Stimulated activated effector memory CD8-positive, alpha-beta T cell treated with anti-CD3 and anti-CD28 coated beads, Interleukin-12 subunit alpha, Interleukin-12 subunit beta, amount 100 ng/mL, for 72 hours (primary cell): Measurements from ENCODE around the gene ARFGAP2.

Experiments
- ATAC-seq: fragments of 150-1000 bp; cut with Tn5 transposase; 2 replicates; pipeline ENCODE4 v1.10.0; 2021
- DNase-seq, 2 donors: peaks; one replicate each; pipeline ENCODE4 v3.0.0; 2021 to 2022; ENCODE audit warnings: low spot score in 2 of 2
- H3K27ac Mint-ChIP-seq: one replicate; pipeline ENCODE4 v1.8.0; 2022; ENCODE audit warnings: mild to moderate bottlenecking, mixed read lengths
- H3K36me3 Mint-ChIP-seq: one replicate; pipeline ENCODE4 v1.8.0; 2022; ENCODE audit warnings: mild to moderate bottlenecking, mixed read lengths
- H3K4me1 Mint-ChIP-seq: one replicate; pipeline ENCODE4 v1.8.0; 2022; ENCODE audit warnings: mixed read lengths
- H3K4me3 Mint-ChIP-seq: one replicate; pipeline ENCODE4 v1.8.0; 2022; ENCODE audit warnings: mild to moderate bottlenecking, mixed read lengths
- H3K9me3 Mint-ChIP-seq: one replicate; pipeline ENCODE4 v1.8.0; 2022; ENCODE audit warnings: mixed read lengths

ARFGAP2 gene

DNA sequence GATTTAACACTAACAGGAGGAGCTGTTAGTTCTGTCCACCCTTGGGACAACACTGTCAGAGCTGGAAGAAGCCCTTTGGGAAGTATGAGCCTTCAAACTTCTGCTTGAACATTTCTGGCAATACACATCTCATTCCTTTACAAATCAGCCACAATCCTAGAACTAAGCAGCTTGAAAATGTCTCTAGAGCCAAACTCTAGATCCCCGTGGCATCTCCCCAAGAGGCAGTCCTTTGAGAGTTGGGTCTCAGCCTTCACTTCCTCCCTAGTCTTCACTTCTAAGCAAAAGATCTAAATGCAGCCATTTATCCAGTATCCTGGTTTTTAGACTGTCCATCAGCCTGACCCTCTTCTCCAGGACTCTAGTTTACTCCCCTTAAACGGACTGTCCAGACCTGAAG lies 26.9 kb downstream of the ARFGAP2 start:
- DNase-seq (no peak), ATAC-seq (no peak)
- H3K9me3 Mint-ChIP-seq: no peaks in the 10 kb centered on the region
- H3K4me1 Mint-ChIP-seq: peaks cover 19% of the 10 kb centered on the region
- peaks cover 6% of the 10 kb centered on the region for H3K36me3 Mint-ChIP-seq
- H3K27ac Mint-ChIP-seq: no peak overlapping the region
- H3K4me3 Mint-ChIP-seq: no peak overlapping the region

DNA sequence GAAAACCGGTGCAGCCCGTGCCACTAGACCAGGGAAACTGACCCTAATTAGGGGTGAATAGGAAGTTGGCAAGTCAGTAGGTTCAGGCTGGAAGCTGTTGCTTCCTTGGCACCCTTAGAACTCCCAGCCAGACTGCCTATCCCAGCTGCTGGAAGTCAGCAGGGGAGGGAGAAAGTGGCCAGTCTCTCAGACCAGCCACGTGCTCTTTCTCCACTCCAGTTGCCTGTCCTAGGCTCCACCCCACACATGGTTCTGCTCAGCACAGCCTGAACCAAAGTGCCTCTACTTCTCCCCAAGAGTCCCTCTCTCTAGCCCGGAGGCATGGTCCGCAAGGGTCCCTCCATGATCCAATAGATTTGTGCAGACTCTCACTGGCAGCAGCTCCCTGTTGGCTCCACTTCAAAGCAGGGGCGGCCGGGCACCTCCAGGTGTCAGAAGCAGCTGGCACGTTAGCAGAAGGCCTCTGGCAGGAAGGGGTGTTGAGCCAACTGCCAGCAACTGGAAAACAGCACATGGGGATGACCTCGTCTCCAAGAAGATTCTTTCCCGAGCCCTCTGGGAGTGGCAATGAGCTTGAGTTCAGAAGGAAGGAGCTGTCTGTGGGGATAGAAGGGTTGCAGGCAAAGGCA lies 27.7 kb downstream of the ARFGAP2 start:
- Mint-ChIP-seq H3K9me3 (no peaks in the 10 kb centered on the region), H3K36me3 (peaks cover 6% of the 10 kb centered on the region), H3K4me3 (no peak overlapping the region), H3K27ac (no peak overlapping the region), H3K4me1 (peaks cover 12% of the 10 kb centered on the region)
- ATAC-seq: no peak
- DNase-seq: no peak

DNA sequence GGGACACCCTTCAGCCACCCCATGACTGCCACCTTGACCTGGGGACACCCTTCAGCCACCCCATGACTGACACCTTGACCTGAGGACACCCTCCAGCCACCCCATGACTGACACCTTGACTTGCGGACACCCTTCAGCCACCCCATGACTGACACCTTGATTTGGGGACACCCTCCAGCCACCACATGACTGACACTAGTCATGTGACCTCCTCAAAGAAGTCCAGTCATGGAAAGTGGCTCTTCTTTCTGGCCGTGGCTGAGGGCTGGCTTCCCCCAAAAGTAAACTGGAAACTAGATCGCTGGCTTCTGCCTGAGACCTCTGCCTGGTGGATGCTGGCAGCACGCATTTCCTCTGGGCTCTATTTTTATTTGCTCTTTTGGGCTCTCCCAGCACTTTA lies 28.4 kb downstream of the ARFGAP2 start:
- no peak overlapping the region for H3K27ac Mint-ChIP-seq
- ATAC-seq (no peak), DNase-seq (no peak)
- no peaks in the 10 kb centered on the region for H3K9me3 Mint-ChIP-seq
- no peak overlapping the region for H3K4me3 Mint-ChIP-seq
- H3K36me3 Mint-ChIP-seq: peaks cover 6% of the 10 kb centered on the region
- peaks cover 6% of the 10 kb centered on the region for H3K4me1 Mint-ChIP-seq

DNA sequence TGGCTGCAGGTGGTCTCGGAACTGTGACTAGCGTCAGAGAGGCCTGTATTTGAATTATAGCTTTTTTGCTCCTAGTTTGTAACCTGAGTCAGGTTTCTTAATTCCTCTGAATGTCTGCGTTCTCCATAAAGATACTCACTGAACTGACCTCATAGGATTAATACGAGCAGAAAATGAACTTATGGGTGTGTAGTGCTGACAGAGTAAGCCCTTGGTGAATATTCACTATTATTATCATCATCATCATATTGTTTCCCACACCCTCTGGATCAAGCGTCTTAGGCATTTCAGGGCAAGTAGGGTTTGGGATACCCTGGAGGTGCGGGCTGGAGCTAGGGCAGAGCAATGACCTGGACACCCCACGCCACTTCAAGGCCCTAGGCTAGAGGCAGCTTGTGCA lies 29.0 kb downstream of the ARFGAP2 start:
- ATAC-seq (no peak), DNase-seq (no peak)
- Mint-ChIP-seq H3K36me3 (peaks cover 6% of the 10 kb centered on the region), H3K27ac (no peak overlapping the region), H3K4me1 (no peaks in the 10 kb centered on the region), H3K9me3 (no peaks in the 10 kb centered on the region), H3K4me3 (no peak overlapping the region)

DNA sequence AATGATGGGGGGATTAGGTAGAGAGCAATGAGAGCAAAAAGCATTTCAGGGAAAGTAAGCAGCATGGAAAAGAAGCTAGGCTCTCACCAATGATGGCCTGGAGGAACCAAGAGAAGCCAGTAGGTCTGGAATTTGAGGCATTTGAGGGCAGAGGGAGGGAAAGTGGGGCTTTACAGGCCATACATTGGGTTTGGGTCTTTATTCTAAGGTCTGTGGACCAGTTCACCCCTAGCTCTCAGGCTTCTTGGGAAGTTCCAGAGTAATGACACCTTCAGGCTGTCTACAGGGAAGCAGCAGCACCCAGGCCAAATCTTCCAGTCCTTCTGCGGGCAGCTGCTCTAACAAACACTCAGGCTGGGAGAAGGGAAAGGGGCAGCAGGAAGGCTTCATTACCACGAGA lies 29.4 kb downstream of the ARFGAP2 start:
- Mint-ChIP-seq H3K4me1 (no peaks in the 10 kb centered on the region), H3K9me3 (no peaks in the 10 kb centered on the region), H3K36me3 (peaks cover 6% of the 10 kb centered on the region), H3K4me3 (no peak overlapping the region), H3K27ac (no peak overlapping the region)
- ATAC-seq (no peak), DNase-seq (no peak)

DNA sequence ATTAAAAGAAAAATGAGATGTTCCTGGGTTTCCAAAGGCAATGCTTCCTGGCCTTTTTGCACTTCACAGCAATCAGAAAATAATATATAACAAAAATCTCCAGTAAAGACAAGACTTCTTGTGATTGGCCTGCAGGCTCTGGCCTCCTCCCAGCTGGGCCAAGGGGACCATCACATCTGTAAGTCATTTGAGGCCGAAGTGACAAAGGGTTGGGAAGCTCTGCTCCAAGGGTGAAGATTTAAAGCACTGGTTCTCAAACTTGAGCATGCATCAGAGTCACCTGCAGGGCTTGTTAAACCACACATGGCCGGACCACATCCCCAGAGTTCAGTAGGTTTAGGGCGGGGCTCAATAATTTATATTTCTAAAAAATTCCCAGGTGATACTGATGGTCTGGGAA lies 32.1 kb downstream of the ARFGAP2 start:
- H3K36me3 Mint-ChIP-seq: peaks cover 6% of the 10 kb centered on the region
- H3K4me1 Mint-ChIP-seq: no peaks in the 10 kb centered on the region
- H3K27ac Mint-ChIP-seq: no peak overlapping the region
- DNase-seq (no peak), ATAC-seq (no peak)
- no peak overlapping the region for H3K4me3 Mint-ChIP-seq
- H3K9me3 Mint-ChIP-seq: no peaks in the 10 kb centered on the region

DNA sequence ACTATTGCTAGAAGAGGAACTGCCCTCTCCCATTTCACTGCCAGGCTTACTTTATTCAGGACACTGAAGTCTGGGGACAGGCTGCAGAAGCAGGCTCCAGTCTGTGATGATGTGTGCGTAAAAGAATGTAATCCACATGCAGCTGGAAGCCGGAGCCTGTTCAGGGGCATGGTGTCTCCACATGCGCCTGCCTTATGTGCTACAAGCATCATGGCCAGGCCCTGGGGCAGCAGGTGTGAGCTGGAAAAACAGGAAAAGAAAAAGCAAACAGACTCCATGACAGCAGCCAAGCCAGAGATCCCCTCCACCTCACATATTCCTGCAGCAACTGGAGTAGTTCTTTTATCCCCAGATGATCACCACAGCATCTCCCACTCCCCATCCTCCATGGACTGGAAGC lies 33.4 kb downstream of the ARFGAP2 start:
- Mint-ChIP-seq H3K27ac (no peak overlapping the region), H3K4me1 (no peaks in the 10 kb centered on the region), H3K9me3 (no peaks in the 10 kb centered on the region), H3K4me3 (no peak overlapping the region), H3K36me3 (peaks cover 2% of the 10 kb centered on the region)
- no peak for DNase-seq
- ATAC-seq: no peak

DNA sequence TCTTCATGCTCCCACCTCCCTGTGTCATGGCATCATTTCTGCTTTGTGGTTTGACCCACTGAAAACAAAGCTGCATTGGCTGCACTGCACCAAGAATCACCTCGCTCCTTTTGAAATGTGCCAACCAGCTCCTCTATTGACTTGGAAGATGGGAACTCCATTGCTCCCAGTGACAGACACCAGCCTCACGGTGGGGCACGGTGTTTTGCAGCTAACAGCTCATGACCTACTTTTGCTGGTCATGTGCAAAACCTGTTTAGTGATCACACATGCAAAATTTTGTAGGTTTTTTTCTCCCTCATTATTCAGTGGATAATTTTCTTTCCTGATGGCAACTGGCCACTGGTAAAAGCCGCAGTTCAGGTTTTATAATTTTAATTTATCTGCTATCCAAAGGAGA lies 36.8 kb downstream of the ARFGAP2 start:
- H3K36me3 Mint-ChIP-seq: peaks cover 10% of the 10 kb centered on the region
- H3K9me3 Mint-ChIP-seq: no peaks in the 10 kb centered on the region
- ATAC-seq: no peak
- H3K4me3 Mint-ChIP-seq: no peak overlapping the region
- no peaks in the 10 kb centered on the region for H3K4me1 Mint-ChIP-seq
- no peak overlapping the region for H3K27ac Mint-ChIP-seq
- no peak for DNase-seq

DNA sequence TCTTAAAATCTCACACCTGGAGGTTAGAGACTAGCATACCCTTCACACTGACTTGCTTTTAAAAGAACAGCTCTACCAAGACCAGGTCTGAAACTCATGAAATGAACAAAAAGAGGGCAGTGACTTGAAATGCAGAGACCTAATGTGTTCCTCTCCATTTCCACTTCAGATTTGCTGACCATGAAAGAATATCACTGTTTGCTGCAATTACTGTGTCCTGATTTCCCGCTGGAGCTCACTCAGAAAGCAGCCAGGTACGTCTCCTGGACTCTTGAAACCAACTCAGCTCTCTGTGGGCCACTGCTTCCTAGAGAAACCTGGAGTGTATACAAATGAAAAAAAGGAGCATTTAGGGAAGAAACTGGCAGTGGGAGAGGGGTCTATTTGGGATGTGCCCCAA lies 39.2 kb downstream of the ARFGAP2 start:
- peaks cover 10% of the 10 kb centered on the region for H3K36me3 Mint-ChIP-seq
- no peaks in the 10 kb centered on the region for H3K9me3 Mint-ChIP-seq
- ATAC-seq (no peak), DNase-seq (no peak)
- no peak overlapping the region for H3K27ac Mint-ChIP-seq
- H3K4me1 Mint-ChIP-seq: no peaks in the 10 kb centered on the region
- no peak overlapping the region for H3K4me3 Mint-ChIP-seq

DNA sequence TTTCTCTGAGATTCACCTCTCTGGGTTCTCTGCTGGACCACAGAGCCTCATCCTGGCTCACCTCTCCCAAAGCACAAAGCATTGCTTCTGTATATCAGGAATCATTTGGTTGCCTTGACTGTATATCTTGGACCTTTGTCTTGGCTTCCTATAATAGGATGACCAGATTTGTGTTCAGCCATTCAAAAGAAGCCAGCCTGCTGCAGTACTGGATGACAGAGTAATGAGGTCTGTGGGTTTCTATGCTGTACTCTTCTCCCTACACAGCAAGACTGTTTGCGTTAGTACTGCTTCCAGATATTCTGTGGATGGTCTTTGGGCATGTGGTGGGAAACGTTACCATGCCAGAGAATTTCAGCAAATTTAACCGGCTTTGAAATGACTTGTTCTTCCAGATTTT lies 39.8 kb downstream of the ARFGAP2 start:
- ATAC-seq: no peak
- H3K27ac Mint-ChIP-seq: no peak overlapping the region
- no peaks in the 10 kb centered on the region for H3K9me3 Mint-ChIP-seq
- H3K36me3 Mint-ChIP-seq: peaks cover 10% of the 10 kb centered on the region
- no peaks in the 10 kb centered on the region for H3K4me1 Mint-ChIP-seq
- no peak for DNase-seq
- no peak overlapping the region for H3K4me3 Mint-ChIP-seq

DNA sequence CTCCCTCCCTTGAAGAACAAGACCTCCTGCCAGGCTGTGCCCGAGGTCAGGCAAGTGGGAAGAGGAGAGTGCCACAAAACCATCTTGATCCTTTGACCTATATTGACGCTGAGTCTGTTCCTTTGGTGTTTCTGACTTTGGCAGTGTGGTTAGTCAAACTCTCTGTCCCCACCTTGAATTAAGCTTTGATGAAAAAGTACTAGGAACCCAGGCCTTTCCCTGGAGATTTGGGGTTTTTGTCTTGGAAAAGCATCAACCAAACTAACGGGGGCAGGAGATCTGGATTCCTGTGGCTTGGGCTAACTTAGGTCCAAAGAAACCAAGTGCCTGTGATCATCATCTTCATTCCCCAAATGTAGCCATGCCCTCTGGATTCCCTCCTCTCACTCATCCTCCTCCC lies 40.4 kb downstream of the ARFGAP2 start:
- no peak overlapping the region for H3K27ac Mint-ChIP-seq
- ATAC-seq (no peak), DNase-seq (no peak)
- peaks cover 10% of the 10 kb centered on the region for H3K36me3 Mint-ChIP-seq
- H3K4me1 Mint-ChIP-seq: no peaks in the 10 kb centered on the region
- H3K9me3 Mint-ChIP-seq: no peaks in the 10 kb centered on the region
- no peak overlapping the region for H3K4me3 Mint-ChIP-seq

DNA sequence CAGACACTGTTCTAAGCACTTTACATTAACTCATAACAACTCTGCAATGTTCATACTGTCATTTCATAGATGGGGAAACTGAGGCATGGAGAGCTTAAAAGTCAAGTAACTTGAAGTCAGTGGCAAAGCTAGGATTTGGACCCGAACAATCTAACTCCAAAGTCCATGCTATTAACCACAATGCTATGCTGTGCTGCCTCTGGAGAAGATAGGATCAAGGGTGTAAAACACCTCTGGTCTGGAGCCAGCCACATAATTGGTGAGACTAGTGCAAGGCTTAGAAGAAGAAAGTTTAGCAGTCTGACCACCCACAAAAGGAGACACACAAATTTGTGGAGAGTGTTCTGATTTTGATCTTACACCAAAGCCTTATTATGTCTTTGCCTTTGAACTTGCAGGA lies 43.7 kb downstream of the ARFGAP2 start:
- Mint-ChIP-seq H3K27ac (no peak overlapping the region), H3K4me1 (no peaks in the 10 kb centered on the region)
- no peak for ATAC-seq

DNA sequence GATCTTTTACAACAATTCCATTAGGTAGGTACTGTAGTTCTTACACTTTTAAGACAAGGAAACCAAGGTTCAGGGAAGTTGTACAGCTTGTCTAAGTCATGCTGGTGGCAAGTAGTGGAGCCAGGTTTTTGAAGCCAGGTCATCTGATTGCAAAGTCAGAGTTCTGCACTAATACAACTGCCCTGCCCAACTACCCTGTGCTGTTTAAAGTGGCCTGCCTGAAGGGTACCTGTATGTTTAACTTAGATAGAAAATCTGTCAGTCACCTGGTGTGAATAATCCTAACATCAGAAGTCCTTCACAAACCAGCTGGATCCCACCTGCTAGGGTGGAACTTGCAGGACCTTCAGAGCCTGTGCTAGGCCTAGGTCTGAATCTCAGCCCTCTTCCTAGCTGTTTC lies 44.2 kb downstream of the ARFGAP2 start:
- H3K4me1 Mint-ChIP-seq: no peaks in the 10 kb centered on the region
- H3K36me3 Mint-ChIP-seq: peaks cover 4% of the 10 kb centered on the region
- H3K4me3 Mint-ChIP-seq: no peak overlapping the region
- H3K9me3 Mint-ChIP-seq: no peaks in the 10 kb centered on the region
- no peak overlapping the region for H3K27ac Mint-ChIP-seq
- ATAC-seq (no peak), DNase-seq (no peak)

More for the DNA sequence above, 43.7 kb downstream of the ARFGAP2 start:
- no peak for DNase-seq
- Mint-ChIP-seq H3K36me3 (peaks cover 9% of the 10 kb centered on the region), H3K4me3 (no peak overlapping the region), H3K9me3 (no peaks in the 10 kb centered on the region)

DNA sequence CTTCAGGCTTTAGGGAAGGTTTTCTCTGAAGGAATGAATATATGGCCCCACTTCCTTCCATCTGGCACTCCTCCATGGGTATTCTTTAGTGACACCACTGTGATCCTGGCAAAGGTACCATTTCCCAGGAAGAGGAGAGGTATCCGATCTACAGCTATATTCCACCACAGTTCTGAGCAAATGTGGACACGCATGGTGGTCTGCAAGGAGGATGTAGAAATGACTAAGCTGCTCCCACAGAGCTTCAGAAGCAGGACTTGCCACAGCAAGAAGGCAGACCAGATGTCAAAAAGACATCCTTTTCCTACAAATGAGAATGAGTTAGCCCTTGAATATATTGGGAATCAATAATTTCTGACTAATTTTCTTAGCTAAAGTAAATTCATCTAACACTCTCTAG lies 45.5 kb downstream of the ARFGAP2 start:
- H3K36me3 Mint-ChIP-seq: no peaks in the 10 kb centered on the region
- H3K9me3 Mint-ChIP-seq: no peaks in the 10 kb centered on the region
- H3K4me3 Mint-ChIP-seq: no peak overlapping the region
- H3K4me1 Mint-ChIP-seq: no peaks in the 10 kb centered on the region
- peak overlapping the region; percentile 9 for H3K27ac Mint-ChIP-seq
- DNase-seq (no peak), ATAC-seq (no peak)

DNA sequence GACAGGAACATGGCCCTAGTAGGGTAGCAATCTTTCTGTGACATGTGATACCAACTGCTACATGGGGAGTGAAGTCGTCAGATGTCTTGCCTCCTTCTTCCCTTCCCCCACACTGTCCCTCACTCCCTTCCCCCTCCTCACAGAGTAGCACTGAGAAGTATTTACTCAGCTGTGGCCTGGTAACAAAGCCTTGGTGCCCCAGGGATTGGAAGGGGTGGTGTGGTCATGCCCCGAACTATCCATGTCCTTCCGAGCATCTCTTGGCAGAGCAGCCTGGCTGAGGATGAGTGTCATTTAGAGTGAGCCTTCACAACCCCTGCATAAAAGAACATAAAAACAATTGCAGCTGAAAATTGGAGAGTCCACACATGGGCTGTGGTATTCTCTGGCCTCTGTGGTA lies 46.1 kb downstream of the ARFGAP2 start:
- no peak for DNase-seq

DNA sequence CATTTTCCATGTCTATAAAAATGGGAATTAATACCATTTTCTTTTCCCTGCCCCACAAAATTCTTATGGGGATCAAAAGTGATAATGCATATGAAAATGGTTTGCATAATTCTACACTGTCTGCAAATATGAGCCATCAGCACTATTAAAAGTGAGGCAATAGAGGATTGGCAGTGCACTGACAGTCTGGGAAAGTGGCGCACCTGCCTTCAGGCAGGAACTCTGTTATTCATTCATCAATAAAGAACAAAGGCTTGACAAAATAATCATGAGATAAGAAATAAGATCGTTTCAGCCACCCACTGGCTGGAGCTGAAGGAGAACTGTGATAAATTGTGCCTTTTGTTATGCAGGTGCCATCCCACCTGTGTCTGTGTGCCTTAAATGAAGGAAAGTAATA lies 49.5 kb downstream of the ARFGAP2 start:
- Mint-ChIP-seq H3K9me3 (no peaks in the 10 kb centered on the region), H3K4me1 (no peaks in the 10 kb centered on the region), H3K27ac (no peak overlapping the region), H3K4me3 (no peak overlapping the region), H3K36me3 (no peaks in the 10 kb centered on the region)
- ATAC-seq: no peak
- DNase-seq: no peak

More for the DNA sequence above, 46.1 kb downstream of the ARFGAP2 start:
- Mint-ChIP-seq H3K4me3 (no peak overlapping the region), H3K4me1 (no peaks in the 10 kb centered on the region), H3K36me3 (no peaks in the 10 kb centered on the region), H3K27ac (no peak overlapping the region), H3K9me3 (no peaks in the 10 kb centered on the region)
- no peak for ATAC-seq

DNA sequence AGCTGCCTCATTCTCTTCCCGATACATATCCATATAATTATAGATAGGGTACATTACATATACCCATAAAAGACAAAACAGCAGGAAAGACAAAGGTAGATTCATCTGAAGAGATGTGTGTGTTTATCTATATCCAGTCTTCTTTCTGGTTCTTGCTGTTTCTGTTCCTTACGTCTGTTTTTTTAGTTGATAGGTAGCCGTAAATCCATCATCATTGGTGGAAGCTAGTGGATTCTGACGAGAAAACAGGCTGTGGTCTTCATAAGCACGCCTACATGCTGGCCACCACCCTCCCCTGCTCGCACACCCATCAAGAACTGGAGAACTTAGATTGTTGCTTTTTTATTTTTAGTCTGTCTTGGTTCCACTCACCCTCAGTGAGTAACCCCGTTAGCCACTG lies 51.6 kb downstream of the ARFGAP2 start:
- H3K4me3 Mint-ChIP-seq: no peak overlapping the region
- H3K9me3 Mint-ChIP-seq: no peaks in the 10 kb centered on the region
- ATAC-seq: no peak
- H3K27ac Mint-ChIP-seq: peak overlapping the region; percentile 70
- no peaks in the 10 kb centered on the region for H3K36me3 Mint-ChIP-seq
- no peaks in the 10 kb centered on the region for H3K4me1 Mint-ChIP-seq
- no peak for DNase-seq
